ENCODE results near the gene TUBA8.

DNA sequence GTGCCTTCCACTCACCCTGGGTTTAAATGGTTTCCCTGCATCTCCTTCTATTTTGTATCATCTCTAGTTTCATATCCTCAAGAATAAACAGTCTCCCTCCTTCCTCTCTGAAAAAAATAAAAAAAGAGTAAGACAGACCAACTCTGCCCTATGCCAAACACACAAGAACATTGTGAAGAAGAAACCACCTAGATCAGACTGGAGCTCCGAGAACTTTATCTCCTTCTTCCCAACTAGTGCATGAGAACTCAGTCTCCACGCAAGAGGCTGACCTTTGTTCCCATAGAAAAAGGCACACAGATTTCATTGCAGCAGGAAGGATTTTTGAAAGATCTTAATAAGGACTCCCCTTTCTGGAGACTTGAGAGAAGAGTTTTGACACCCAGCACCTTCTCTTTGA, 41.6 kb upstream of the TUBA8 start:
- TF ChIP-seq CTCF (IDR thresholded peaks at IDR 0.05) (no peak), POLR2A (IDR thresholded peaks at IDR 0.05) (no peak)

Measured in testis (tissue), 2 donors.